Measurements from ENCODE around the gene HERC3. TPM values are rescaled to one million over a fixed set of nuclear protein-coding genes. Genes with fewer than 3 reads are reported as not detected.
A peak's percentile ranks its signal among the peaks of the same experiment; 100 is the strongest.

Gene HERC3
- total and polyA plus RNA-seq, 2 donors from 2014 or later, result 6.3 to 58.4 TPM

DNA sequence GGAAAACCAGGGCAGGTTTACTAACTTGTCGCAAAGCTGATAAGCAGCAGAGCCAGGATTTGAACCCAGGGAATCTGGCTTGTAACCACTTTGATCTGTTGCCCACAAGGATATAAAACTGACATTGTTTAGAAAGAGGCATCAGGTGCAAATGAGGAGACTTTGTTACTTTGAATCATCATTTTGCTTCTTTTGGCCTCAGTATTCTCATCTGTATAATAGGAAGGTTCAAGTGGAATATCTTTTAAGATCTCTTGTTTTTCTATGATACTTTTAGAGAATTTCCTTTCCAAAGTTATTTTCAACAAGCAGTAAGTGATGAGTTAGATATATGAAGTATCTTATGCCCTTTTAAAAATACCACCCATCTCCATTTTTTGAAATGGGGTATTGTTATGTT, 163.2 kb downstream of the HERC3 start:
- Histone ChIP-seq H3K36me3 (ENCODE audit: control insufficient read depth in 2 of 3, insufficient read depth in 3 of 3, low read length in 3 of 3) (peaks cover 0 to 5% (median 4%) of the 10 kb centered on the region in 3 donors), H3K27ac (ENCODE audit: low read depth in 2 of 2, low read length in 2 of 2) (peak overlapping the region; percentile 61 to 67), H3K9ac (ENCODE audit: low read length in 3 of 3) (no peak overlapping the region), H3K4me1 (ENCODE audit: control insufficient read depth in 2 of 3, insufficient read depth in 2 of 3, low read depth in 1 of 3, low read length in 3 of 3) (peaks cover 0 to 26% (median 6%) of the 10 kb centered on the region in 3 donors), H3K4me3 (ENCODE audit: low read length in 3 of 3) (peak overlapping the region in 1 of 3 donors; percentile 35), H3K9me3 (ENCODE audit: control insufficient read depth in 2 of 3, insufficient read depth in 1 of 3, low read length in 3 of 3) (no peaks in the 10 kb centered on the region), H3K27me3 (ENCODE audit: control insufficient read depth, insufficient read depth, low read length) (no peaks in the 10 kb centered on the region)
- FAIRE-seq (no peak), DNase-seq (no peak)
- intact Hi-C loops (cut with DNase I), result no loop called here
- TF ChIP-seq, protein P1, sequence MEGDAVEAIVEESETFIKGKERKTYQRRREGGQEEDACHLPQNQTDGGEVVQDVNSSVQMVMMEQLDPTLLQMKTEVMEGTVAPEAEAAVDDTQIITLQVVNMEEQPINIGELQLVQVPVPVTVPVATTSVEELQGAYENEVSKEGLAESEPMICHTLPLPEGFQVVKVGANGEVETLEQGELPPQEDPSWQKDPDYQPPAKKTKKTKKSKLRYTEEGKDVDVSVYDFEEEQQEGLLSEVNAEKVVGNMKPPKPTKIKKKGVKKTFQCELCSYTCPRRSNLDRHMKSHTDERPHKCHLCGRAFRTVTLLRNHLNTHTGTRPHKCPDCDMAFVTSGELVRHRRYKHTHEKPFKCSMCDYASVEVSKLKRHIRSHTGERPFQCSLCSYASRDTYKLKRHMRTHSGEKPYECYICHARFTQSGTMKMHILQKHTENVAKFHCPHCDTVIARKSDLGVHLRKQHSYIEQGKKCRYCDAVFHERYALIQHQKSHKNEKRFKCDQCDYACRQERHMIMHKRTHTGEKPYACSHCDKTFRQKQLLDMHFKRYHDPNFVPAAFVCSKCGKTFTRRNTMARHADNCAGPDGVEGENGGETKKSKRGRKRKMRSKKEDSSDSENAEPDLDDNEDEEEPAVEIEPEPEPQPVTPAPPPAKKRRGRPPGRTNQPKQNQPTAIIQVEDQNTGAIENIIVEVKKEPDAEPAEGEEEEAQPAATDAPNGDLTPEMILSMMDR (IDR thresholded peaks at IDR 0.05; ENCODE audit: borderline replicate concordance, extremely low read depth, insufficient read depth), result no peak

- Histone ChIP-seq H3K27ac (ENCODE audit: low read depth in 2 of 2, low read length in 2 of 2) (no peak overlapping the region), H3K27me3 (ENCODE audit: control insufficient read depth, insufficient read depth, low read length) (no peaks in the 10 kb centered on the region), H3K4me3 (ENCODE audit: low read length in 3 of 3) (peak overlapping the region in 2 of 3 donors; percentile 38 to 72), H3K36me3 (ENCODE audit: control insufficient read depth in 2 of 3, insufficient read depth in 3 of 3, low read length in 3 of 3) (peaks cover 0 to 4% (median 2%) of the 10 kb centered on the region in 3 donors), H3K9ac (ENCODE audit: low read length in 3 of 3) (peak overlapping the region in 1 of 3 donors; percentile 1), H3K4me1 (ENCODE audit: control insufficient read depth in 2 of 3, insufficient read depth in 2 of 3, low read depth in 1 of 3, low read length in 3 of 3) (peaks cover 0 to 26% (median 6%) of the 10 kb centered on the region in 3 donors), H3K9me3 (ENCODE audit: control insufficient read depth in 2 of 3, insufficient read depth in 1 of 3, low read length in 3 of 3) (no peaks in the 10 kb centered on the region)
- intact Hi-C loops (cut with DNase I), result no loop called here
- TF ChIP-seq, protein P1 (IDR thresholded peaks at IDR 0.05; ENCODE audit: borderline replicate concordance, extremely low read depth, insufficient read depth), result no peak
- FAIRE-seq (no peak), DNase-seq (no peak)
Measured at GRCh38 chr4:88756149-88756548, 163.9 kb downstream of the HERC3 start.

GRCh38 chr4:88757067-88757466, 164.8 kb downstream of the HERC3 start:
- H3K4me1 ChIP-seq (ENCODE audit: control insufficient read depth in 2 of 3, insufficient read depth in 2 of 3, low read depth in 1 of 3, low read length in 3 of 3), result peaks cover 0 to 26% (median 6%) of the 10 kb centered on the region in 3 donors
- H3K9ac ChIP-seq (ENCODE audit: low read length in 3 of 3), result peak overlapping the region in 1 of 3 donors; percentile 1
- intact Hi-C loops (cut with DNase I), result no loop called here

More at GRCh38 chr4:88757067-88757466, 164.8 kb downstream of the HERC3 start:
- no peaks in the 10 kb centered on the region for H3K27me3 ChIP-seq (ENCODE audit: control insufficient read depth, insufficient read depth, low read length)
- FAIRE-seq (no peak), DNase-seq (no peak)
- no peaks in the 10 kb centered on the region for H3K9me3 ChIP-seq (ENCODE audit: control insufficient read depth in 2 of 3, insufficient read depth in 1 of 3, low read length in 3 of 3)
- no peak overlapping the region for H3K27ac ChIP-seq (ENCODE audit: low read depth in 2 of 2, low read length in 2 of 2)
- peaks cover 0 to 4% (median 0%) of the 10 kb centered on the region in 3 donors for H3K36me3 ChIP-seq (ENCODE audit: control insufficient read depth in 2 of 3, insufficient read depth in 3 of 3, low read length in 3 of 3)
- TF ChIP-seq, protein P1 (IDR thresholded peaks at IDR 0.05; ENCODE audit: borderline replicate concordance, extremely low read depth, insufficient read depth), result no peak
- H3K4me3 ChIP-seq (ENCODE audit: low read length in 3 of 3), result peak overlapping the region in 1 of 3 donors; percentile 72

Measured in kidney (tissue), 14 donors.